ENCODE data around the gene PTGER2. TPM values are rescaled to one million over a fixed set of nuclear protein-coding genes. Genes with fewer than 3 reads are reported as not detected.

The PTGER2 gene
- total and polyA plus RNA-seq, 11 donors, result 0.15 to 4.1 (median 0.60) TPM

DNA sequence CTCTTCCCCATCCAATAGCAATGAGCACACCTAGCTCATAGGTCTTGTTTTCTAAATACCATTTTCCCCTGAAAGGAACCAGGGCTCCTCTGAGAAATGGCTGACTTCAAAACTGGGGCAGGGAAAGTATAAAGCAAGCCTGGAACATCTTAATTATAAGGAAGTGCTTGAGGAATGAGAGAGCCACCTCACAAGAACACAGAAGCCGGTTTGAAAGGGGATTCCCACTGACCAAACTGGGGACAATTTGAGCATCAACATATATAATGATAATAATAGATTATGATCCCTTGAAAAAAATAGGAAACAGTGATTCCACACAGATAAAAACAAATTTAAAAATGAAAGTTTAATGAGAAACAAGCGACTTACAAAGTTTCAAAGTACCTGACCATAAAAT lies 22.1 kb downstream of the PTGER2 start:
- Histone ChIP-seq H3K9me3 (no peaks in the 10 kb centered on the region), H3K4me3 (no peak overlapping the region), H3K4me1 (peaks cover 0 to 13% (median 0%) of the 10 kb centered on the region in 12 donors), H3K36me3 (no peaks in the 10 kb centered on the region), H3K27ac (no peak overlapping the region), H3K27me3 (no peaks in the 10 kb centered on the region)
- intact Hi-C loops (cut with DNase I), result no loop called here
- DNase-seq, result no peak
- WGBS, 4 donors, result 81 to 94% (median 90%) methylated on average over 2 of the region's 2 CpGs
- TF ChIP-seq POLR2A (IDR thresholded peaks at IDR 0.05), result no peak
- TF ChIP-seq, protein P1, sequence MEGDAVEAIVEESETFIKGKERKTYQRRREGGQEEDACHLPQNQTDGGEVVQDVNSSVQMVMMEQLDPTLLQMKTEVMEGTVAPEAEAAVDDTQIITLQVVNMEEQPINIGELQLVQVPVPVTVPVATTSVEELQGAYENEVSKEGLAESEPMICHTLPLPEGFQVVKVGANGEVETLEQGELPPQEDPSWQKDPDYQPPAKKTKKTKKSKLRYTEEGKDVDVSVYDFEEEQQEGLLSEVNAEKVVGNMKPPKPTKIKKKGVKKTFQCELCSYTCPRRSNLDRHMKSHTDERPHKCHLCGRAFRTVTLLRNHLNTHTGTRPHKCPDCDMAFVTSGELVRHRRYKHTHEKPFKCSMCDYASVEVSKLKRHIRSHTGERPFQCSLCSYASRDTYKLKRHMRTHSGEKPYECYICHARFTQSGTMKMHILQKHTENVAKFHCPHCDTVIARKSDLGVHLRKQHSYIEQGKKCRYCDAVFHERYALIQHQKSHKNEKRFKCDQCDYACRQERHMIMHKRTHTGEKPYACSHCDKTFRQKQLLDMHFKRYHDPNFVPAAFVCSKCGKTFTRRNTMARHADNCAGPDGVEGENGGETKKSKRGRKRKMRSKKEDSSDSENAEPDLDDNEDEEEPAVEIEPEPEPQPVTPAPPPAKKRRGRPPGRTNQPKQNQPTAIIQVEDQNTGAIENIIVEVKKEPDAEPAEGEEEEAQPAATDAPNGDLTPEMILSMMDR (IDR thresholded peaks at IDR 0.05), result no peak
- ATAC-seq, result no peak

DNA sequence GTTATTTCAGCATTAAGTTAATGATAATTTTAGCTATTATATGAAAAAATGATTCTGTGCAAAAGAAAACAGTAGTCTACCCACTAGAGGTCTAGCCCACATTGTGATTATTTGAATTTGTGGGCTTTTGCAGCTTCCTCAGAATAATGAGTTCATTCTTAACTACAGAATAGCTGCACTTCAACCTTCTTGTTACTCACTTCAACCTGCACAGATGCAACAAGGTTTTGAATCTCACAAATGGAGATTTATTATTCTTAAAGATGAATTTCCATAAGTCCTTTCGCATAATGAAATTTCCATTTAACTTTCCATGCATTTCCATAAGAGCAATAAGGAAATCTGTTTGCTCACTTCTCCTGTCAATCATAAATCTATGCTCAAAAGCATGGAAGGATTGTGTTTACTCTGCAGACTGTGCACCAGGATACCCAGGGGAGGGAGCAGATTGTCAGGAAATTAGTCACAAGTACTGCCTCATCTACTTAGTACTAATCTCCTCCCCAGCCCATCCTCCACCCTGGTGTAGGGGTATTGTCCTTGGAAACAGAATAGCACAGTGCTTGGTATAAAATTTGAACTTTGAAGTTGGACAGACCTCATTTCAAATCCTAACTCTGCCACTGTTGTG lies 24.1 kb downstream of the PTGER2 start:
- Histone ChIP-seq H3K27me3 (no peaks in the 10 kb centered on the region), H3K4me3 (no peak overlapping the region), H3K9me3 (no peaks in the 10 kb centered on the region), H3K36me3 (no peaks in the 10 kb centered on the region), H3K27ac (no peak overlapping the region), H3K4me1 (peaks cover 0 to 13% (median 0%) of the 10 kb centered on the region in 12 donors)
- 95 to 100% (median 96%) methylated on average over 1 of the region's 1 CpG for WGBS, 4 donors
- ATAC-seq, result no peak
- intact Hi-C loops (cut with DNase I), result no loop called here
- DNase-seq, result no peak
- no peak for TF ChIP-seq POLR2A (IDR thresholded peaks at IDR 0.05)
- TF ChIP-seq, protein P1 (IDR thresholded peaks at IDR 0.05), result no peak

DNA sequence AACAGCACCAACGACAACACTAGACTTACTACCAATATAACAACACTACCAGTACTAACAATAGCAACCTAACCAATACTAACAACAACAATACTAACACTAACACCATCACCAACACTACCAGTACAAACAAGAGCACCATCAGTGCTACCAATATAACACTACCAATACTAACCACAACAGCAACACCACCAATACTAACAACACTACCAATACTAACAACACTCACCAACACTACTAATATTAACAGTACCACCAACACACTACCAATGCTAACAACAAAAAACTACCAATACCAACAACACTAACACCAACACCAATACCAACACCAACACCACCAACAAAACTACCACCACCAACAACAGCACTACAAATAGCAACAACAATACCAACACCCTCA lies 25.1 kb downstream of the PTGER2 start:
- intact Hi-C loops (cut with DNase I), result no loop called here
- DNase-seq, result no peak
- Histone ChIP-seq H3K36me3 (no peaks in the 10 kb centered on the region), H3K4me1 (peaks cover 0 to 10% (median 0%) of the 10 kb centered on the region in 12 donors), H3K9me3 (peaks cover 0 to under 1% (median 0%) of the 10 kb centered on the region in 12 donors), H3K27ac (no peak overlapping the region), H3K27me3 (no peaks in the 10 kb centered on the region), H3K4me3 (no peak overlapping the region)
- WGBS, 4 donors, result 78 to 90% (median 84%) methylated on average over 1 of the region's 1 CpG
- no peak for ATAC-seq
- TF ChIP-seq, protein P1 (IDR thresholded peaks at IDR 0.05), result no peak
- TF ChIP-seq POLR2A (IDR thresholded peaks at IDR 0.05), result no peak

DNA sequence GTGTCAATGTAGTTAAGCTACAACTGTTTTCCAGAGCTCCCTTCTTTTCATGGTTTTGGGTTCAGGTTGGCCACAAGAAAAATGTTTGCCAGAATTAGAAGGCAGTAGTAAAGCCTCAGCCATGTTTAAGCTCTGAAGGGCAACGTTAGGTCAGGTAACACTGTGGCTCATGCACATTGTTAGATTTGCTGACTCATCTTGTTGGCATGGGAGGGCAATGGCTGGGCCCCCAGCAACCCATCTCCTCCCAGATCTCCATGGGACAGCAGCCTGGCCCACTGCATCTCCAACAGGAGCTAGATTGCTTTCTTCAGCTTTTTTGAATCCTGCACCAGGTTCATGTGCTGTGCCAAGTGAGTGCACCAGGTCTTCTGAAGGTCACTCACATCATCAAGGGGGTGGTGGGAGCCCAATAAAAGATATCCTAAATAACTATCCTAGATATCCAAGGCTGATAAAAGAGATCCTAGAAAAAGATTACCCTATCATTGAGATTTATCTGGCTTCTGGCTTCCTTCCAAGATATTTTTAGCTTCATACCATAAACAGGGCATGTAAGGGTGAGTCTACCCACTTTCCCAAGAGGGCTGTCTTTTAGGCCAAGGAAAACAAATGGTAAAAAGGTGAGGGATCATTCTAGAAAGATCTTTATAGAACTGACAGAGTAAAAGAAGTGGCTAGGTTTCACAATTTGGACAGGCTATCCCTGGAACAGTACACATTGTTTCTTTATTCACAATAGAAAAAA lies 28.9 kb downstream of the PTGER2 start:
- no peak for DNase-seq
- ATAC-seq, result no peak
- TF ChIP-seq, protein P1 (IDR thresholded peaks at IDR 0.05), result no peak
- TF ChIP-seq POLR2A (IDR thresholded peaks at IDR 0.05), result no peak
- Histone ChIP-seq H3K27ac (no peak overlapping the region), H3K4me3 (no peak overlapping the region), H3K27me3 (peaks cover 0 to 6% (median 0%) of the 10 kb centered on the region in 9 donors), H3K4me1 (peaks cover 0 to 5% (median 0%) of the 10 kb centered on the region in 12 donors), H3K36me3 (no peaks in the 10 kb centered on the region), H3K9me3 (peaks cover 0 to 3% (median 0%) of the 10 kb centered on the region in 12 donors)
- intact Hi-C loops (cut with DNase I), result no loop called here
- WGBS, 4 donors, result 59 to 77% (median 69%) methylated on average over 1 of the region's 1 CpG
